ENCODE data around the gene MILR1.

- TF ChIP-seq CTCF (IDR thresholded peaks at IDR 0.05), result no peak
- no peak for TF ChIP-seq ZFX (IDR thresholded peaks at IDR 0.05; ENCODE audit: borderline replicate concordance)
Measured at GRCh38 chr17:64470625-64471024, 21.7 kb downstream of the MILR1 start.
